Fibroblast of skin of left biceps (primary cell): ENCODE measurements around the gene NUP85.
"Not testable (repeated sequence)": the region's sequence is repeated elsewhere in the genome, so short reads cannot be mapped to it uniquely, and the experiment has no call there.

Source experiments
- DNase-seq, 2 experiments: peaks; one replicate each; pipeline ENCODE4 v3.0.0-alpha.2; 2013; ENCODE audit warnings: low read depth in 2 of 2

Gene NUP85

DNA sequence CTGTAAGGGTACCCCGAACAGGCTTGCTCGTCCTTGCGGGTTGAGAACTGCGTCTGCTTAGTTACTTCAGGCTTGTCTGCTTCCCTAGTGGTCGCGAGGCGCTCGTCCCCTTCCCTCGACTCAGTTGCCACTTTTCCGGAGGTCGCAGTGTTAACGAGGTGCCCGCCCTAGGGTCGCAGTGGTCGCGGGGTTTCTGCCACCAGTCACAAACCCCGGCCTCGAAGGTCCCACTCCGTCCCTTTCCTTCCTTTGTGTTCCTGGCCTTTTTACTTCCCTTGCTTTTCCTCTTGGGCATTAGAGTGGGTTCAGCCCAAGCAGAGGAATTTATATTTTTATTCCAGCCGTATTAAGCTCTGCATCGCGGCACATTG, 299 bp downstream of the NUP85 start:
- DNase-seq = no peak

DNA sequence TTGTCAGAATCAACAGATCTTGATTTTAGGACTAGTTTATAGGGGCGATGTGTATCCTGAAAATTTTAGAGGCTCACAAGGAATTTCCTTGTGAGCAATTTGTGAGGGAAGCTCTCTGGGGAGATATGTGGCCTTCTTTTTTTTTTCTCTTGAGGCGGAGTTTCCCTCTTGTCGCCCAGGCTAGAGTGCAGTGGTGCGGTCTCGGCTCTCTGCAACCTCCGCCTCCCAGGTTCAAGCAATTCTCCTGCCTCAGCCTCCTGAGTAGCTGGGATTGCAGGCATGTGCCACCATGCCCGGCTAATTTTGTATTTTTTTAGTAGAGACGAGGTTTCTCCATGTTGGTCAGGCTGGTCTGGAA, 1.6 kb downstream of the NUP85 start:
- not testable (repeated sequence) for DNase-seq

- no peak for DNase-seq
Measured at GRCh38 chr17:75207760-75208159, 2.3 kb downstream of the NUP85 start.

DNA sequence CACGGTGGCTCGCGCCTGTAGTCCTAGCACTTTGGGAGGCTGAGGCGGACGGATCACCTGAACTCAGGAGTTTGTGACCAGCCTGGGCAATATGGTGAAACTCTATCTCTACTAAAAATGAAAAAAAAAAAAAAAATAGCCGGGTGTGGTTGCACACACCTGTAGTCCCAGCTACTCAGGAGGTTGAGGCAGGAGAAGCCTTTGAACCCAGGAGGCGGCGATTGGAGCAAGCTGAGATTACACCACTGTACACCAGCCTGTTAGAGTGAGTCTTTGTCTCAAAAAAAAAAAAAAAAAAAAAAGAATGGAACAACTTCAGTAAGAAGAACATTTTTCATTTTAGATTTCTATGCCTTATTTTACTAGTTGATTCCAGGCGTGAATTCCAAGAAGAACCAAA, 2.7 kb downstream of the NUP85 start:
- no peak for DNase-seq

DNA sequence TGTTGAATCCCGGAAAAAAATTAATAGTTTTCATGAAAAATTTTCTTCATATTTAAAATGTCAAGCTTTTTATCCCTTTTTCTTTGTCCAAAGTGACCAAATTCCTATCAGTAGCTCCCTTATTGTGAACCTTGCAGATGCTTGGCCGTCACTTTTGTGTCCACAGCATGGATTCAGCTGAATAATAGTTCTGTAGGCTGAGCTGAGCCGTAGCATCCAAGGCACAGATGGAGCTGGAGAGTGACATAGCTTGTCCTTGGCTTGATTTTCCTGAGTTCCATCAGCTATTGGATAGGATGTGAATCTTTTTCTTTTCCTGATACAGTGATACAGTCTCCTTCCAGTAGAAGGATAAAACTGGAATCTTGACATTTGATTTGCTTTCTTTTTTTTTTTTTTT, 3.6 kb downstream of the NUP85 start:
- DNase-seq = no peak

GRCh38 chr17:75218131-75218530, 12.7 kb downstream of the NUP85 start:
- DNase-seq = no peak

DNA sequence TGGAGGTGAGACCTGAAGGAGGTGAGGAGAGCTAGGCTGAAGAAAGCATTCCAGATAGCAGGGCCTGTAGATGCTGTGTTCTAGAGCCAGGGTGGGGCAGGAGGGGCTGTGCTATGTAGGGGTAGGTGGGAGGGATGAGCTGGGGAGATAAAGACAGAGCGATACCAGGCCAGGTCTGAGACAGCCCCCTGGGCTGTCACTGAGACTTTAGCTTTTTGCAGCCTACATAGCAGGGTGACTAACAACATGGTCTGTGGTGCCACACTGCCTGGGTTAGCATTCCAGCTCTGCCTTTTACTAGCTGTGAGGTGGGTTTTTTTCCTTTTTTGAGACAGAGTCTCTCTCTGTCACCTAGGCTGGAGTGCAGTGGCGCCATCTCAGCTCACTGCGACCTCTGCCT, 14.3 kb downstream of the NUP85 start:
- DNase-seq = no peak

DNA sequence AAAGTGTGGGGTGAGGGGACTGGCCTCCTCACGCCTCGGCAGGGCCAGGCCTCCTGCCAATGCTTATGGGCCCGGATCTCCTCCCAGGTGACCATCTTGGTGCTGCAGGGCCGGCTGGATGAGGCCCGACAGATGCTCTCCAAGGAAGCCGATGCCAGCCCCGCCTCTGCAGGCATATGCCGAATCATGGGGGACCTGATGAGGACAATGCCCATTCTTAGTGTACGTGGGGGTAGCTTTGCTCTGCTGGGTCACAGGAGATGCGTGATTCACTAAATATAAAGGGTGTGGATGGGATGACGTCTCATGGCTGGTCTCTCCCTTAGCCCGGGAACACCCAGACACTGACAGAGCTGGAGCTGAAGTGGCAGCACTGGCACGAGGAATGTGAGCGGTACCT, 19.5 kb downstream of the NUP85 start:
- no peak for DNase-seq

DNA sequence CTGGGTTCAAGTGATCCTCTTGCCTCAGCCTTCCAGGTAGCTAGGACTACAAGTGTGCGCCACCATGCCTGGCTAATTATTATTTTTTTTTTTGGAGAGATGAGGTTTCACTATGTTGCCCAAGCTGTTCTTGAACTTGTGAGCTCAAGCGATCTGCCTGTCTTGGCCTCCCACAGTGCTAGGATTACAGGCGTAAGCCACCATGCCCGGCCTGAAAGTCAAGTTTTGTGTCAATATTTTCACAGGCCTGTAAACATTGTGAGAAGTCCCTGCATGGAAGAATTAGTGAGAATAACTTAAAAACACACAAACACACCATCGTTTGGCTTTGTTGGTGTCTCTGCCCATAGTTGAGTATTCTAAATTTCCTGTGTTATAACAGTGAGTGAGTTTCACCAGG, 22.2 kb downstream of the NUP85 start:
- no peak for DNase-seq

GRCh38 chr17:75228305-75228704, 22.8 kb downstream of the NUP85 start:
- no peak for DNase-seq

- DNase-seq = no peak
Measured at GRCh38 chr17:75228847-75229246, 23.4 kb downstream of the NUP85 start.

- DNase-seq = no peak
Measured at GRCh38 chr17:75231071-75231470, 25.6 kb downstream of the NUP85 start.

DNA sequence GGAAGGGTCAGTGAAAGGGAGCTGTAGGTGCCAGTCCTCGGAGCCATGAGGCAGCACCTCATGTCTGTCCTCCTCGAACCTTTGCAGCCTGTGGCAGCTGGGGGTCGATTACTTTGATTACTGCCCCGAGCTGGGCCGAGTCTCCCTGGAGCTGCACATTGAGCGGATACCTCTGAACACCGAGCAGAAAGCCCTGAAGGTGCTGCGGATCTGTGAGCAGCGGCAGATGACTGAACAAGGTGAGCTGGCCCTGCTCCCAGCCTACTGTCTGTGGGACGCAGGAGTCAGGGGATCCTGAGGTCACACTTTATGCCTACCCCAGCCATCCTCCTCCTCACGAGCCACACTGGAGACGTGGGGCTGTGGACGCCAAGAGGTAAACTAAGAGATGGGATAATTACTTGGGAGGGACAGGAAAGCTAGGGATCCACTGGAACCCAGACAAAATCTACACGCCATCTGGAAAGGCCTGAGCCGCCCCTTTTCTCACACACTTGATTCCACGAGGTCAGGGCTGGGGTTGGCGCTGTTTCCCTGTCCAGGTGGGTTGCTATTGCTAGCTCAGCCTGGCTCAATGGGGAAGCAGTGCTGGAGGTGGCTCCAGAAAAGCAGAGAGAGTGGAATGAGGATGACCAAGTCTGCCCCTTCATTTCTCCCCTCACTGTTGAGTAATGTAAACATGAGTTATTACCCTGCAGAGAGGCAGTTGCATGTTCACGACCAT, 26.4 kb downstream of the NUP85 start:
- no peak for DNase-seq

DNA sequence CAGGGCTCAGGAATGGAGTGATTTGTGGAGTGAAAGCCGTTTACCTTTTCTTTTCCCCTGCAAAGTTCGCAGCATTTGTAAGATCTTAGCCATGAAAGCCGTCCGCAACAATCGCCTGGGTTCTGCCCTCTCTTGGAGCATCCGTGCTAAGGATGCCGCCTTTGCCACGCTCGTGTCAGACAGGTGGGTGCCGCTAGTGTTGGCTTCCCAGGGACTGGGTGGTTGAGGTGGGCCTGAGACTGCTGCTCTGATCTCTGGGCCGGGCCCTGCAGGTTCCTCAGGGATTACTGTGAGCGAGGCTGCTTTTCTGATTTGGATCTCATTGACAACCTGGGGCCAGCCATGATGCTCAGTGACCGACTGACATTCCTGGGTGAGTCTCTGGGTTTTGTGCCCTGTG, 27.3 kb downstream of the NUP85 start:
- no peak for DNase-seq

- no peak for DNase-seq
Measured at GRCh38 chr17:75237100-75238014, 31.9 kb downstream of the NUP85 start.

- no peak for DNase-seq
Measured at GRCh38 chr17:75238020-75238580, 32.6 kb downstream of the NUP85 start.

DNA sequence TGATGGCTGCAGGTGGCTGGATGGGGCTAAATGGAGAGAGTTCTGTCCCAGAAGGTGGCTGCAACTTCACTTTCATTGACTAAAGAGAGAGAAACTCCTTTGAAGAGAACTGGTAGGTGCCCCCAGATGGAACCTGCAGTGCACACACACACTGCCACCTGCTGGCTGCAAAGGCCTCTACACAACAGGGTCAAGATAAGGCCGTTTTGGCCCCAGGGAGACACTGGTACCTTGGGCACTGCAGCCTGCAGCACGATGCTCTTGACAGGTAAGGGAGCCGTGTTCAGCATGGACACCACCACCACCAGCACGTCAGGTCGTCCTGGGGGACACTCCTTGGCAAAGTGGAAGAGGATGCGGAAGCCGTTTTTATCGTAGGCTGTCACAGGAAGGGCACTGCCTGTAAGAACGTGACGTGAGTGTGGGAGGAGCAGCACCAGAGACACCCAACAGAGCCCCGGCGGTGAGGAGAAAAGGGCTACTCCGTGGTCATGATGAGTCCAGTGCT, 33.3 kb downstream of the NUP85 start:
- peak in 1 of 2 experiments; percentile 7 for DNase-seq

- DNase-seq = no peak
Measured at GRCh38 chr17:75239214-75239613, 33.7 kb downstream of the NUP85 start.

- DNase-seq = no peak
Measured at GRCh38 chr17:75239778-75240393, 34.4 kb downstream of the NUP85 start.

- DNase-seq = no peak
Measured at GRCh38 chr17:75240394-75241142, 35.1 kb downstream of the NUP85 start.

DNA sequence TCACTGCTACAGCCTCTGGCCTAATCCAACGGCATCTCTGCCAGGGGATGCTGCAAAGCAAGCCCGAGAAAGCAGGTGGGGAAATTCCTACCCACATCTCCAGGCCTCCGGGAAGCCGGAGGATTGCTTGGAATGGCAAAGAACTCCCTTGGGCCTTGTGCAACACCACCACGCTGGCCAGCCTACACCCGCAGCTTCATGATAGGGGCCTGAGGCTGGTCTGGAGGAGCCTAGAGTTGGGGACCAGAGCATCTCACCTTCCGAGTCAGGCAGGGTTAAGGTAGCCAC, 35.6 kb downstream of the NUP85 start:
- no peak for DNase-seq

- no peak for DNase-seq
Measured at GRCh38 chr17:75241502-75241901, 36.0 kb downstream of the NUP85 start.
